NCI-H2107 treated with DMSO at 0.1 percent for 48 hours (cell line): ENCODE data around the gene MED15.

Experiments
- DNase-seq: peaks from one replicate; lab custom pipeline; 2025; ENCODE audit not compliant: unreplicated experiment; lab: John Stamatoyannopoulos, UW

MED15 gene

GRCh38 chr22:20509344-20510047 lies 2.1 kb downstream of the MED15 start:
- DNase-seq: no peak

GRCh38 chr22:20510811-20511577 lies 3.6 kb downstream of the MED15 start:
- no peak for DNase-seq

- DNase-seq: no peak
These were observed 4.3 kb downstream of the MED15 start for GRCh38 chr22:20511578-20512229.

GRCh38 chr22:20514658-20515406 lies 7.4 kb downstream of the MED15 start:
- DNase-seq: no peak

- no peak for DNase-seq
These were observed 9.0 kb downstream of the MED15 start for GRCh38 chr22:20516399-20516798.

GRCh38 chr22:20517422-20517821 lies 10.0 kb downstream of the MED15 start:
- DNase-seq: no peak

- DNase-seq: no peak
These were observed 10.6 kb downstream of the MED15 start for GRCh38 chr22:20517841-20518592.

- DNase-seq: no peak
These were observed 12.1 kb downstream of the MED15 start for GRCh38 chr22:20519558-20519957.

GRCh38 chr22:20520093-20520511 lies 12.7 kb downstream of the MED15 start:
- DNase-seq: no peak

GRCh38 chr22:20522134-20523004 lies 15.0 kb downstream of the MED15 start:
- no peak for DNase-seq

GRCh38 chr22:20523086-20523983 lies 15.9 kb downstream of the MED15 start:
- no peak for DNase-seq

- no peak for DNase-seq
These were observed 16.6 kb downstream of the MED15 start for GRCh38 chr22:20524004-20524481.

GRCh38 chr22:20525048-20525447 lies 17.6 kb downstream of the MED15 start:
- no peak for DNase-seq

GRCh38 chr22:20526305-20526627 lies 18.9 kb downstream of the MED15 start:
- no peak for DNase-seq

- DNase-seq: no peak
These were observed 19.4 kb downstream of the MED15 start for GRCh38 chr22:20526628-20527355.

GRCh38 chr22:20528405-20528978 lies 21.1 kb downstream of the MED15 start:
- DNase-seq: no peak

- no peak for DNase-seq
These were observed 23.2 kb downstream of the MED15 start for GRCh38 chr22:20530368-20531153.
